DMS114 treated with DMSO at 0.1 percent for 48 hours (cell line): ENCODE data around the gene FBRS.
"Not testable (repeated sequence)": the region's sequence is repeated elsewhere in the genome, so short reads cannot be mapped to it uniquely, and the experiment has no call there.

Experiments used
- DNase-seq: peaks from one replicate; lab custom pipeline; 2025; ENCODE audit not compliant: unreplicated experiment; lab: John Stamatoyannopoulos, UW

The FBRS gene

DNA sequence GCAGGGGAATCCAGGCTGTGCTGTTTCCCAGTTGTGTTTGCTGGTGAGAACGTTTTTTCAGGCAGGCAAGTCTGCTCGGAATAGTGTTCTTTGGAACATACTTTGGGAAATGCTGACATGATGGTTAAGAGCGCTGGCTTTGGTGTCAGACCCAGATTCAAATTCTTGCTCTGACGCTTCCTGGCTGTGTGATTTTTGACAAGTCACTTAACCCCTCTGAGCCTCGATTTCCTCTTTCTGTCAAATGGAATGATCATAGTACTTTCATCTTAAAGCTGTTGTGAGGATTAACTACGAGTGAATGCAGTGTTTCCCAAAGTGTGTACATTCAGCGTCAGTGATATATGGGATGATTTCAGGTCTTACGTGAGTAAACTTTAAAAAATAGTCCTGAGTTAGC, 4.8 kb downstream of the FBRS start:
- DNase-seq: no peak

DNA sequence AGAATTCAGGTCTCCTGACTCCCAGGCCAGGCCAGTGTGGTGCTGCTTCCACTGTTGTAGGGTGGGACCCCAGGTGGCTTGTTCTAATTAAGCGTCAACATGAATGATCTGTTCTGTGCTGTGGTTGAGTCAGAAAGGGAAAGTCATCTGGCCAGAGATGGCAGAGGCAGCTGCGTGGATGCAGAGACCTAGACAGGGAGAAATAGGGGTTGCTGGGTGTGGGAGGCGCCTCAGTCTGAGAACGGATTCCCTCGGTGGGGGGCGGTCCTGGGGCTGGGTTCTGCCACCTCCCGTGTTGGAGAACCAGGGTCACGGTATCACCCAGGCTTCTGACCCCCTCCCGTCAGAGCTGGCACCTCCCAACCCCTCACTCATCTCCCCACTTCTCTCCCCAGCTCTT, 5.6 kb downstream of the FBRS start:
- DNase-seq: no peak

DNA sequence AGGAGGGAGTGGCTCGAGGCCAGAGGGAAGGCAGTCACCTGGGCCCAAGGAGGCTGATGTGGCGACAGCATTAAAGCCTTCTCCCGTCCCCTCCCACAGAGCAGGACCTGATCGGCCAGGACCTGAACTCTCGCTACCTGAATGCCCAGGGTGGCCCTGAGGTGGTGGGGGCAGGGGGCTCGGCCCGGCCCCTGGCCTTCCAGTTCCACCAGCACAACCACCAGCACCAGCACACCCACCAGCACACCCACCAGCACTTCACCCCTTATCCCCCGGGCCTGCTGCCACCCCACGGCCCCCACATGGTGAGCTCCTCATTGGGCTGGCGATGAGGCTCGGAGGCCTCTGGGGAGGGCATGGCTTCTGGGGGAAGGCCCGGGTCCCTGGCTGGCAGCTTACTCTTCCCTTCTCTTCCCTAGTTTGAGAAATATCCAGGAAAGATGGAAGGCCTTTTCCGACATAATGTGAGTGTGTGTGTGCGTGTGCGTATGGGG, 6.4 kb downstream of the FBRS start:
- DNase-seq: no peak

DNA sequence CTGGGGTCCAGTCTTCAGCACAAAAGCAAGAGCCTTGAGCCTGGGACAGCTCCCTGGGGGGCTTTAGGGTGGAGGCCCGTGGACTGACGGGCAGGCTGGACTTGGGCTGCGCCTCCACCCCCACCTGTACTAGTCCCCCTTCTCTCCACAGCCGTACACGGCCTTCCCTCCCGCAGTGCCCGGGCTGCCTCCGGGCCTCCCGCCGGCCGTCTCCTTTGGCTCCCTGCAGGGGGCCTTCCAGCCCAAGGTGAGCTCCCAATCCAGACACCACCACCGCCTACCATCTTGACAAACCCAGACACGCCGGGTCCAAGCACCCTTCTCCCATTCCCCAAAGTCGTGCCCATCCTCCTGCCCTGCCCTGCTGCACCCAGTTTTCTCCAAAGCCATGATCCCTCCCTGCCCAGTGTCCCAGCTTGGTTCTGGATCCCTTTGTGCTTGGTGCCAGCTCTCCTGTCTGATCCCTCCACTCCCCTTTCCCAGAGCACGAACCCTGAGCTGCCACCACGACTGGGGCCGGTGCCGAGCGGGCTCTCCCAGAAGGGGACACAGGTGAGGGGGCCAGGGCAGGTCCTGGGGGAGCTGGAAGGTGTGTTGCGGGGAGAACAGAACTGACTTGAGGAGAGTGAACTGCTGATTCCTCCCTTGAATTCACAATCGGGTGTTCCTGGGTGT, 7.1 kb downstream of the FBRS start:
- no peak for DNase-seq

DNA sequence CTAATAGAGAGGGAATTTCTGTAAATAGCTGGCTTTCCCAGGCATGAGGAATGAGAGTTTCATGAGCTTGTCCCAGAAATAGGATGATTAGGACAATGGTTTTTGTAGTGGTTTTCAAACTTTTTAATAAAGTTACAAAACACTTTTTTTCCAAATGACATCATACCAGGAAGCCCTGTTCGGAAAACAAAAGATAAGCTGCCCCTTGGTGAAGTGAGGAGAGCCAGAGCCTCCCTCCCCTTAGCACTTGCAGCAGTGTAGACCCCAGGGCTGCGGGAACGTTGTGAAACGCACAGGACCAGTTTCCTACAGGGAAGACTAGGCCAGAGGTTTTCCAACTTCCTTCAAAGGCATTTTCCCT, 7.6 kb downstream of the FBRS start:
- no peak for DNase-seq

DNA sequence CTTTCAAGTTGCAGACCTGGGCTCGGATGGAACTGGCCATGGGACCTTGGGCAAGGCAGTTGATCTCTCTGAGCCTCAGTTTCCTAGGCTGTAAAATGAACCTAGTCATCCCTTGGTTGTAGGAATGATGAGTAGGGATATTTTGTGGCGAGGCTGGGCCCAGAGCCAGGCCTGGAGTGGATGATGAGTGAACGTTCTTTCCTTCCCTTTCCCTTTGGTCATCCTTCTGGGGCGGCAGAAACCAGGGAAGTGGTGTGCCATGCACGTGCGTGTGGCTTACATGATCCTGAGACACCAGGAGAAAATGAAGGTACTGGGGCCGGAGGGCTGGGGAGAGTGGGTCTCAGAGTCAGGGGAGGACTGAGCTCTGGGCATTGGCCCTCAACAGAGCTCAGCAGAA, 8.4 kb downstream of the FBRS start:
- DNase-seq: no peak

DNA sequence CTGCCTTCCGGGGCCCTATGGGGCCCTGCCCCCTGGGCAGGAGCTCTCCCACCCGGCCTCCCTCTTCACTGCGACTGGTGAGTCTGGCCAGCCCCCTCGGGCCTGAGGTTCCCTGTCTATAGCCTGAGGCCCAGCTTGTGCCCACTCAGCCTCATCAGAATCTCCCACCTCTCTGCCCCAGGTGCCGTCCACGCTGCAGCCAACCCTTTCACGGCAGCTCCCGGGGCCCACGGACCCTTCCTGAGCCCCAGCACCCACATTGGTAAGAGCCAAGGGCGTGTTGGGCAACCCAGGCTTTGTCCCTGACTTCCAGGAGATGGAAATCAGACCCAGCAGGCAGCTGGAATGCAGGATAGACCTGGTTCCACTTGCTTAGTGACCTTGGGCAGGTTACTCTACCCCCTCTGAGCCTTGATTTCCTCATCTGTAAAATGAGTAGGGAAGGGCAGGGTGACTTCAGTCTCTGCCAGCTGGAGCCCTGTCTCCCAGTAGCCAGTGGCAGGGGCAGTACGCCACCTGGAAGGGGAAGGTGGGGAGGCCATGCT, 9.2 kb downstream of the FBRS start:
- DNase-seq: no peak

DNA sequence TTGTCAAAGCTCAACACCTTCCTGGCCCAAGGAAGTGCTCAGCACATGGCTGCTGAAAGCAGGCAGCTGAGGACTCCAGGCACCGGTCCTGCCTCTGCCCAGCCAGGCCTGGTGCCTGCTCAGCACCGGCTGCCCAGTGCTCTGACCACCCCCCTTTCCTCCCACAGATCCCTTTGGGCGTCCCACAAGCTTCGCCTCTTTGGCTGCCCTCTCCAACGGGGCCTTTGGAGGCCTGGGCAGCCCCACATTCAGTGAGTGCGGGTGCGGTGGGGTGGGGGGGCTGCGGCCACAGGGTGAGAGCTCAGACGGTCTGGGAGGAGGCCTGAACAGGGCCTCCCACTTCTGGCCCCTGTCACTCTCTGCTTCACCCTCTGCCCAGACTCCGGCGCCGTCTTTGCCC, 10.2 kb downstream of the FBRS start:
- DNase-seq: no peak

DNA sequence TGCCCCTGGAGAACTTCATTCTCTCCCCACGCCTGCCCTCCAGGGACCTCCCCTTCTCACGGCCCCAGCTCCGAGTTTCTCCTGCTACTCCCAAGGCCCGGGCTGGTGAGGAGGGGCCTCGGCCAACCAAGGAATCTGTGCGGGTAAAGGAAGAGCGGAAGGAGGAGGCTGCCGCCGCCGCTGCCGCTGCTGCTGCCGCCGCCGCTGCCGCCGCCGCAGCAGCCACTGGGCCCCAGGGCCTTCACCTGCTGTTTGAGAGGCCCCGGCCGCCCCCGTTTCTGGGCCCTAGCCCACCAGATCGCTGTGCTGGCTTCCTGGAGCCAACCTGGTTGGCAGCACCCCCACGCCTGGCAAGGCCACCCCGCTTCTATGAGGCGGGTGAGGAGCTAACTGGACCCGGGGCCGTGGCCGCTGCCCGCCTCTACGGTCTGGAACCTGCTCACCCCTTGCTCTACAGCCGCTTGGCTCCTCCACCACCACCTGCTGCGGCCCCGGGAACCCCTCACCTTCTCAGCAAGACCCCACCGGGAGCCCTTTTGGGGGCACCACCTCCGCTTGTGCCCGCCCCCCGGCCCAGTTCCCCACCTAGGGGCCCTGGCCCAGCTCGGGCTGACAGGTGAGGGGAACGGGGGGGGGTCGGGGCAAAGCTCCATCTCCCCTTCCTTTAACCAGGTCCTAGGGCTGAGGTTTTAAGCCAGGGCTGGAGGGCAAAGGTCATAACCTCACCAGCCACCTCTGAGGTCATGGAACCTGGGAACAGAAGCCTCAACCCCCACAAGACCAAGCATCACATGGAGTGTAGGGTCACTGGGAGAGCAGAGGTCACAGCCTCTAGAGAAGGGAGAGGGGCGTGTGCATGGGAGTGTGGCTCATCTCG, 11.0 kb downstream of the FBRS start:
- DNase-seq: no peak

DNA sequence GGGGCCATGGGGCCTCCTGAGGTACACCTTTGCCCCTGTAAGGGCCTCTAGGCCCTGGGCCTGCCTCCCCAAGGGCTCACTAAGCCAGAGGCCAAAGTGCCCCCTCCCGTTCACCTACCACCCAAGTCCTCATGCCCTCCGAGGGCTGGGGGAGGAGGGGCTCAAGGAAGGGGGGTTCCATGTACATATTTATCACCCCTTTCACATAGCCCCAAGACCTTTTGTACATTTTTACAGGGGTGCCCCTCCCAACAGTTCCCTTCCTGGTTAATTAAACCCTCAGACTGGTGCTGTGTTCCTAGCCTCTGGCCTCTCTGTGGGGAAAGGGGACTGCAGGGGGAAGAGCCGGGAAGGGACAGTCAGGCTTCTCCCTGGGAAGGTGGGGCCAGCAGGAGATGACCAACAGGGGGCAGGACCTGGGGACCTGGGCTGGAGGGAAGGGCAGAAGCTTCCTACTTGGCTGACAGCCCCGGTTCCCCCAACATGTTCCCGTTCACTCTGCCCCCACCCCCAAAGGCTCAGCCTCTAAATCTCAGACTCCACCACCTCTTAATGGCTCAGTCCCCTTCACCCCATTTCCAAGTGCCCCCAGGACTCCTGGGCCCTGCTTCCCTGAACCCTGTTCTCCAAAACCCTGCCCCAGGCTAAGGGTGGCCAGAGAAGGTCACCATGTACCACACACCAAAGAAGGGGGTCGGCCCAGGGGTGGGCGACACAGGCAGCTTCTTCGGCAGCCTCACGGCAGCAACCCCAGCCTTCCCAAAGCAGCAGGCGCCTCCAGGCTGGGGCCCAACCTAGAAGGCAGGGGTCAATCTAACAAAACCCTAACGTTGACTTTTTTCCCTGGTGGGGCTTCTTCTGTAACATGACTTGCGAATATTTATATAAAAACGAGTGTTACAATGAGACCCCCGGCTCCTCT, 11.9 kb downstream of the FBRS start:
- DNase-seq: no peak

DNA sequence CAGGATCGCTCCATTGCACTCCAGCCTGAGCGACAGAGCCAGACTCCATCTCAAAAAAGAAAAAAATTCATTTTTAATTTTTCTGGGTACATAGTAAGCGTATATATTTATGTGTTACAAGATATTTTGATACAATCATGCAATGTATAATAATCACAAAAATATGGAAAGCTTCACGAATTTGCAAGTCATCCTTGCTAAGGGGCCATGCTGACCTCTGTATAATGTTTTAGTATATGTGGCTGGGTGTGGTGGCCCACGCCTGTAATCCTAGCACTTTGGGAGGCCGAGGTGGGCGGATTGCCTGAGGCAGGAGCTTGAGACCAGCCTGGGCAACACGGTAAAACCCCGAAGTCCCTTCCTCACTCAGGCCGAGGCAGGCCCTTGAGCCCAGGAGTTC, 16.9 kb downstream of the FBRS start:
- DNase-seq: no peak

DNA sequence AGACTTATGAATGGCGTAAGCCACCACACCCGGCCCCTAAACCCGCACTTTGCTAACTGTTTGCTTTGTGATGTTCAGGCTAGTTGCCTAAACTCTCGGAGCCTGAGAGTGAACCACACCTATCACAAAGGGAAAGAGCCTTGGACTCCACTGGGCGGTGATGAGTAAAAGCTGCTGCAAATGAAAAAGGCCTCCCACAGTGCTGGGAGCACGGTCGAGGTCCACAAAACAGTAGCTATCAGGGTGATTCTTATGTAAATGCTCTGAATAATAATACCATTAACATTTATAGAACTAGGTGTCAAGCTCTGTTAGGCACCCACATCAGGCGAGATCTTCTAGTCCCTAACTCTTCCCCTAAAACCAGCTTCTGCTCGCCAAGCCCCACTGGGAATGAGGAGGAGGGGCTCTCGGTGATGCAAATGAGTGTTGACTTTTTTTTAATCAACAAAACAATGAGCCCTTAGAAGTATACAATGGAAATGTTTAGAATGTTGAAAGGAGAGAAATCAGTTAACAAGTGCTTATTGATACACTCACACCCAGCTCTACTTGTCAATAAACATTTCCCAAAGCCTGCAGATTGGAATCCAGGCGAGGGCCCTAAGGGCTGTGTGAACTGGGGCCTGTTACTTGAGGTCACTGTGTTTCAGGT, 19.8 kb downstream of the FBRS start:
- DNase-seq: no peak

DNA sequence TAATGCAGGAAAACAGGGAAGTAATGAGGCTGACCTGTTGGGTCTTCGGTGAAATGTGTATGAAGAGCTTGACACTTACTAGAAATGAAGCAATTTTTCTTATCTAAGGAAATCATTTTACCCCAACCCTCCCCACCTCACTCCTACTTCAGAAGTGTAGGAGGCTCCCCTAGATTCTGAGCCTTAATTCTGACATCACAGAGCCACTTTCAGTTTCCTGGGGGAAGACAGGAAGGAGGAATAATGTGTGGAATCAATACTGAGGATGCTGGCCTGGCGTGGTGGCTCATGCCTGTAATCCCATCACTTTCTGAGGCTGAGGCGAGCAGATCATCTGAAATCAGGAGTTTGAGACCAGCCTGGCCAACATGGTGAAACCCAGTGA, 20.3 kb downstream of the FBRS start:
- no peak for DNase-seq

DNA sequence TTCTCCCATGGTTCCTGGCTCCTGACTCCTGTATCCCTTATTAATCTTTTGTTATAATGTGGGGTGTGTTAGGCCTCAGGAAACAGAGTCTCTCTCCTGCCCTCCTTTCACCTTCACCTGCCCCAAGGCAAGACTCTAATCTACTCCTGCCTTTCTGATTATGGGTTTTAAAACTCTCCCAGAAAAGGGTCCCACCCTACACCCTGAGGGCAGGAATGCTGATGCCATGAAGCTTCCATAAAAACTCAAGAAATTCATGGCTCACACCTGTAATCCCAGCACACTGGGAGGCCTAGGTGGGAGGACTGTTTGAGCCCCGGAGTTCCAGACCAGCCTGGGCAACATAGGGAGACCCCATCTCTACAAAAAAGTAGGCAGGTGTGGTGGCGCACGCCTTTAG, 22.1 kb downstream of the FBRS start:
- no peak for DNase-seq

DNA sequence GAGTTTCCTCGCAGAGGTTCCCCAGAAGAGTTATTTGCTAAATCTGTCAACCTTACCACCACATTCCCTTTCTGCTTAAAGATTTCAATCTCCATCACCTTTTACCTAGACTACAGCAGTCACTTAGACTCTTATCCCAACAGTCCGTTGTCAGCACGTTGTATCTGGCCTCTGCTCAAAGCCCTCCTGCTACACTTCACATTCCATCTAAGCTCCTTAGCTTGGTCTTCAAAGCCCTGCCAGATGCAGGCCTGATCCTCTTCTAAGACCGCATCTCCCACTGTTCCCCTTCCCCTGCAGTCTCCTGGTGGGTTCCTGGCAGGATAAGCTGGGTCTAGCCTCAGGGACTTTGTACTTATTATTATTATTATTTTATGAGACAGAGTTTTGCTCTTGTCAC, 30.5 kb downstream of the FBRS start:
- no peak for DNase-seq

DNA sequence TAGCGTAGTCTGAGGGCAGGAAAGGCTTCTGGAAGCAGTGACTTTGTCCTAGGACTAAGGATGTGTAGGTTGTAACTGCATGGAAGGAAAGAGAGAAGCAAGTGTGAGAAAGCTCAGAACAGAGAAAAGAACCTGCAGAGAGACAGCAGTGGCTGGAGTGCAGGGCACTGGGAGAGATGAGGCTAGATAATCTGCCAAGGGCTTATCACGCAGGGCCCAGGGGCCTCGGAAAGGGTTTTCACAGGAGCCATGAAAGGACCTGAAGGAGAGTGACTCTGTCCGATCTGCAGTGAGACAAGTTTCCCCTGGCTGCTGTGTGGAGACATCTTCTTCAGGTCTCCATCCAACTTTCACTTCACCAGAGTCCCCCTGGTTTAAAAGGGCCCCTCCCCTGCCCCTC, 33.7 kb downstream of the FBRS start:
- no peak for DNase-seq

DNA sequence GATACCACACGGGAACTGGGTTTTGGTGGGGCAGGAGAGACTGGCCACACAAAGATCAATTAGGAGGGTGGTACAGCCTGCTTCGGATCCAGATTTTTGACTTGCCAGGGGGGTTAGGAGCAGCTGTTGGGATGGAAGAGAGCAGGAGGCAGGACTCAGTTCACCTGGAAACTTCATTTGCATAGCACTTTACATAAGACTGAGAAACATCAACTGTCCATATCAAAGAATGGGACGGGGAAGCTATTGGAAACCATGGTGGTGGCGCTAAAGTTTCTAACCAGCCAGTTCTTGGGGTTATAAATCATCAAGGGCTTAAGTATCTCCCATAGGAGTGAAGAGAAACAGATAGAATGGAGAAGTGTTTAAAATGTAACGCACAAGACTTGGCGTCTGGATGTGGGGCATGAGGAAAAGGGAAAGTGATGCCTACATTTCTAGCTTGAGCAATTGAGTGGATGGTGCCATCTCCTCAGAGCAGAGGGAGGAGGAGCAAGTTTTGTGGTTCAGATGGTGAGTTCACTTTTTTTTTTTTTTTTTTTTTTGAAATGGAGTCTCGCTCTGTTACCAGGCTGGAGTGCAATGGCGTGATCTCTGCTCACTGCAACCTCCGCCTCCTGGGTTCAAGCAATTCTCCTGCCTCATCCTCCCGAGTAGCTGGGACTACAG, 34.3 kb downstream of the FBRS start:
- DNase-seq: no peak

DNA sequence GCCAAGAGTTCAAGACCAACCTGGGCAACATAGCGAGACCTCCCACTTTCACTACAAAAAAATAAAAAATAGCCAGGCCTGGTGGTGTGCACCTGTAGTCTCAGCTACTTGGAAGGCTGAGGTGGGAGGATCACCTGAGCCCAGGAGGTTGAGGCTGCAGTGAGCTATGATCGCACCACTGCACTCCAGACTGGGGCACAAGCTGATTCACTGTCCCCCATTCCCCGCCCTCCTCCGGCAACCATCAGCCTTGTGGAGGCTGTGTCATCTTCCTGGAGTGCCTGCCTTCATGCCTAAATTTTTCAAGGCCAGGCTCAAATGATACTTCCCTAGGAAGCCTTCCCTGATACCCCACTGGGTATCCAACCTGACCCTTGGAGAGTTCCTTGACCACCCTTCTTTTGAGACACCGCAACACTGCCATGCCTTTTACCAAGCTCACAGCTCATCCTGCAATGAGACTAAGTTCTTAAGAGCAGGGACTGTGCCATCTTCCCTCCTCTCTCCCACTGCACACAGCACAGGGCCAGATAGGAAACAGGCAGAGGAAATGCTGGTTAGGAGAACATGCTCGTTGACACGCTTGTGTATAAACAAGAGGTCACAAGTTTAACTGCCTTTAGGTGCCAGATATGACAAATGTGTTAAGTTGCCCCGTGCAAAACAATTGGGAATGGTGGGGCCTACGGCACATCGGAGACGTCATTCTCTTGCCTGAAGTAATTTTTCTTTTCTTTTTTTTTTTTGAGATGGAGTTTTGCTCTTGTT, 36.9 kb downstream of the FBRS start:
- no peak for DNase-seq

DNA sequence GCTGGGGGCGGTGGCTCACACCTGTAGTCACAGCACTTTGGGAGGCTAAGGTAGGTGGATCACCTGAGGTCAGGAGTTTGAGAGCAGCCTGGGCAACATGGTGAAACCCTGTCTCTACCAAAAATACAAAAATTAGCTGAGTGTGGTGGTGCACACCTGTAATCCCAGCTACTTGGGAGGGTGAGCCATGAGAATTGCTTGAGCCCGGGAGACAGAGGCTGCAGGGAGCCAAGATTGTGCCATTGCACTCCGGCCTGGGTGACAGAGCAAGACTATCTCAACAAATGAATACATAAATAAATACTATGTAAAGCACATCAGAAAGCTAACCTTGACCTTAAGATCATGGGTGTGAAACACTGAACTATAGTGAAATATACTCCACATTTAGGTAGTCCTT, 38.4 kb downstream of the FBRS start:
- DNase-seq: not testable (repeated sequence)
